Panc1 (cell line): Measurements from ENCODE around the gene SKI. TPM values are rescaled to one million over a fixed set of nuclear protein-coding genes. Genes with fewer than 3 reads are reported as not detected.

Experiments used
- ATAC-seq: fragments of 200-7000 bp; cut with Tn5 transposase; 2 replicates; pipeline ENCODE4 v1.9.1; 2020; ENCODE audit warnings: mild to moderate bottlenecking, moderate library complexity
- BruUV-seq: library from RNA; stranded (reverse); fragments of 400-500 nt; replicated peaks from 2 replicates; lab custom pipeline; 2021; lab: Mats Ljungman, UMichigan
- CTCF ChIA-PET: fragments of 300-600 bp; sonication (Branson Sonifier 250); formaldehyde crosslinking; loops from one replicate; lab custom pipeline; 2022; ENCODE audit warnings: antibody characterized with exemption; lab: Charles Lee
- POLR2A ChIA-PET: fragments of 300-600 bp; sonication (Branson Sonifier 250); formaldehyde crosslinking; loops from one replicate; lab custom pipeline; 2022; ENCODE audit warnings: antibody characterized with exemption; lab: Charles Lee
- DNase-seq: peaks from one replicate; pipeline ENCODE4 v3.0.0-alpha.2; 2010; ENCODE audit warnings: low read depth, low spot score
- H3K27ac ChIP-seq: 2 replicates; pipeline ENCODE4 v1.5.1; 2011; ENCODE audit warnings: mild to moderate bottlenecking, low read length, inconsistent platforms
- H3K27me3 ChIP-seq: fragments of 200-500 bp; sonication (Bioruptor generic); 2 replicates; pipeline ENCODE4 v1.6.0; 2014; ENCODE audit warnings: low read length, inconsistent platforms; ENCODE audit not compliant: control insufficient read depth, insufficient read depth
- H3K36me3 ChIP-seq: fragments of 200-500 bp; sonication (Bioruptor generic); 2 replicates; pipeline ENCODE4 v1.5.1; 2014; ENCODE audit warnings: inconsistent platforms, mild to moderate bottlenecking, low read length, moderate library complexity; ENCODE audit not compliant: control insufficient read depth, insufficient read depth
- H3K4me1 ChIP-seq: 2 replicates; pipeline ENCODE4 v1.5.1; 2011; ENCODE audit warnings: inconsistent platforms, mild to moderate bottlenecking, low read length, moderate library complexity; ENCODE audit not compliant: control insufficient read depth, insufficient read depth
- H3K4me3 ChIP-seq, 2 experiments: 2 replicates each; pipeline ENCODE4 v1.5.1; 2011 to 2012; ENCODE audit warnings: low read depth in 2 of 2, low read length in 2 of 2, mild to moderate bottlenecking in 2 of 2, inconsistent platforms in 1 of 2, moderate library complexity in 1 of 2
- H3K9me3 ChIP-seq: fragments of 200-500 bp; sonication (Bioruptor generic); 2 replicates; pipeline ENCODE4 v1.5.1; 2014; ENCODE audit warnings: low read depth, mild to moderate bottlenecking, inconsistent platforms, low read length, moderate library complexity; ENCODE audit not compliant: control insufficient read depth, insufficient read depth
- POLR2AphosphoS5 ChIP-seq: IDR thresholded peaks from 2 replicates; pipeline ENCODE4 v1.6.1; 2012; ENCODE audit warnings: mild to moderate bottlenecking, low read depth, low read length, moderate library complexity
- REST ChIP-seq, 2 experiments: IDR thresholded peaks; 2 replicates each; pipeline ENCODE4 v1.6.1; 2011 to 2012; ENCODE audit warnings: low read depth in 2 of 2, control low read depth in 1 of 2, low read length in 1 of 2, mild to moderate bottlenecking in 1 of 2, moderate library complexity in 1 of 2; ENCODE audit not compliant: insufficient read depth in 1 of 2
- SIN3A ChIP-seq: IDR thresholded peaks from 2 replicates; pipeline ENCODE4 v1.6.1; 2012; ENCODE audit warnings: low read depth, mild to moderate bottlenecking, low read length, moderate library complexity, borderline replicate concordance; ENCODE audit not compliant: insufficient read depth
- TCF7L2 ChIP-seq: IDR thresholded peaks from 2 replicates; pipeline ENCODE4 v1.6.1; 2011; ENCODE audit warnings: mild to moderate bottlenecking, low read depth, low read length, inconsistent platforms
- in situ Hi-C: cut with HindIII; loops from 2 replicates; pipeline ENCODE4 v1.10.0; 2016; ENCODE audit warnings: low sequenced_read_pairs, low pct_unique_long_range_greater_than_20kb
- intact Hi-C: fragments of 100-400 bp; cut with micrococcal nuclease; formaldehyde crosslinking; loops from one replicate; pipeline ENCODE4 v1.10.0; 2022; ENCODE audit not compliant: unreplicated experiment
- total RNA-seq: library from RNA; stranded (reverse); gene quantifications from one replicate; pipeline ENCODE4 v1.2.1, GENCODE V29; 2021; ENCODE audit not compliant: unreplicated experiment
- TF ChIP-seq, protein P1 (sequence below): fragments of 450-650 bp; IDR thresholded peaks from 2 replicates; pipeline ENCODE4 v1.5.1; 2017; ENCODE audit warnings: mild to moderate bottlenecking

SKI gene
- total RNA-seq, 1 experiment from 2014 or later = 63.2 TPM

- ATAC-seq = no peak
- ChIA-PET POLR2A (no interaction called here), CTCF (no interaction called here)
- H3K9me3 ChIP-seq = no peaks in the 10 kb centered on the region; the same call in 1 of the 2 replicates
- intact Hi-C loops (no loop called here), in situ Hi-C loops (no loop called here)
- H3K4me3 ChIP-seq = no peak overlapping the region
- no TSS peak for BruUV-seq
- peaks cover 26% of the 10 kb centered on the region for H3K4me1 ChIP-seq
- DNase-seq = no peak
- TF ChIP-seq REST (IDR thresholded peaks at IDR 0.05; ENCODE audit: insufficient read depth in 1 of 2, low read depth in 2 of 2, low read length in 1 of 2) = no peak
- no peak overlapping the region for H3K27ac ChIP-seq
- no peaks in the 10 kb centered on the region for H3K36me3 ChIP-seq
- H3K27me3 ChIP-seq = no peaks in the 10 kb centered on the region
Measured at GRCh38 chr1:2250721-2251281, 22.7 kb downstream of the SKI start.

GRCh38 chr1:2251363-2251762 lies 23.2 kb downstream of the SKI start:
- in situ Hi-C loops = no loop called here

More at GRCh38 chr1:2251363-2251762, 23.2 kb downstream of the SKI start:
- Histone ChIP-seq H3K27me3 (no peaks in the 10 kb centered on the region), H3K4me1 (peaks cover 27% of the 10 kb centered on the region), H3K36me3 (no peaks in the 10 kb centered on the region), H3K4me3 (no peak overlapping the region), H3K9me3 (no peaks in the 10 kb centered on the region; the same call in 1 of the 2 replicates), H3K27ac (no peak overlapping the region)
- ATAC-seq (no peak), DNase-seq (no peak)
- CTCF ChIA-PET = no interaction called here
- BruUV-seq = no TSS peak
- POLR2A ChIA-PET = no interaction called here
- intact Hi-C loops = no loop called here
- TF ChIP-seq, protein P1, sequence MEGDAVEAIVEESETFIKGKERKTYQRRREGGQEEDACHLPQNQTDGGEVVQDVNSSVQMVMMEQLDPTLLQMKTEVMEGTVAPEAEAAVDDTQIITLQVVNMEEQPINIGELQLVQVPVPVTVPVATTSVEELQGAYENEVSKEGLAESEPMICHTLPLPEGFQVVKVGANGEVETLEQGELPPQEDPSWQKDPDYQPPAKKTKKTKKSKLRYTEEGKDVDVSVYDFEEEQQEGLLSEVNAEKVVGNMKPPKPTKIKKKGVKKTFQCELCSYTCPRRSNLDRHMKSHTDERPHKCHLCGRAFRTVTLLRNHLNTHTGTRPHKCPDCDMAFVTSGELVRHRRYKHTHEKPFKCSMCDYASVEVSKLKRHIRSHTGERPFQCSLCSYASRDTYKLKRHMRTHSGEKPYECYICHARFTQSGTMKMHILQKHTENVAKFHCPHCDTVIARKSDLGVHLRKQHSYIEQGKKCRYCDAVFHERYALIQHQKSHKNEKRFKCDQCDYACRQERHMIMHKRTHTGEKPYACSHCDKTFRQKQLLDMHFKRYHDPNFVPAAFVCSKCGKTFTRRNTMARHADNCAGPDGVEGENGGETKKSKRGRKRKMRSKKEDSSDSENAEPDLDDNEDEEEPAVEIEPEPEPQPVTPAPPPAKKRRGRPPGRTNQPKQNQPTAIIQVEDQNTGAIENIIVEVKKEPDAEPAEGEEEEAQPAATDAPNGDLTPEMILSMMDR = no peak
- no peak for TF ChIP-seq POLR2AphosphoS5
- no peak for TF ChIP-seq SIN3A
- no peak for TF ChIP-seq REST (IDR thresholded peaks at IDR 0.05; ENCODE audit: insufficient read depth in 1 of 2, low read depth in 2 of 2, low read length in 1 of 2)
- no peak for TF ChIP-seq TCF7L2
